DMS79 (cell line): Measurements from ENCODE around the gene TOP2B.

Experiments
- DNase-seq: peaks from one replicate; lab custom pipeline; 2025; lab: John Stamatoyannopoulos, UW

The TOP2B gene

GRCh38 chr3:25556447-25556846 is 108.3 kb downstream of the TOP2B start:
- no peak for DNase-seq

DNA sequence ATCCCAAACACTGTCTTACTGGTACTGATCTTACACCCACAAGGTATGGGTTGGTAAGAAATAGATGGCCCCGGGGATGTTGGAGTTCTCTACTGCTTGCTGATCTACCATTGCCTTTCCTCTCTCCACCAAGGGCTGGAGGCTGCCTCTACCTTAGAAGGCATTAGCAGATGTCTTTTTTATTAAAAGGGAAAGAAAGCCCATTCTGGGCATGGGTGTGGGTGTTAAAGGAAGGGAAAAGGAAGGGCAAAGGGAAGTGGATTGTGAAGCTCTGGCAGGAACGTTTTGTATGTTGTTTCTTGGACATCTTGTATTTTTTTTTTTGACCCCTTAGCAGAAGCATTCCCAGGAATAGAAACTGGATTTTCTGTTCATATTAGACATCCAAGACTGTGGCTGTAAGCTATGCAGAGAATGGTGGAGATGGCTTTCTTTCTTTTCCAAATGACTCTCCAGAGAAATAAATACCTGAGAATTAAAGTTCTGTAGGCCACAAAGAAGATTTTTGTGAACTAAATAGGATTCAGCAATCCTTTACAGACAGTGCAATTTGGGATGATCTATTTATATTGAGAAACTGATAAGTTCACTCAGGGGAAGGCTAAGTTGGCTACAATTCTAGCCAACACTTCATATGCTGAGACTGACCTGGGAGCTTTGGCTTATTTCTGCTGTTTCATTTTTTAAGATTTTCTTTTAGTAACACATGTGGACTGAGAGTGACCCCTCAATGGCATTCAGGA is 108.8 kb downstream of the TOP2B start:
- DNase-seq, result no peak

DNA sequence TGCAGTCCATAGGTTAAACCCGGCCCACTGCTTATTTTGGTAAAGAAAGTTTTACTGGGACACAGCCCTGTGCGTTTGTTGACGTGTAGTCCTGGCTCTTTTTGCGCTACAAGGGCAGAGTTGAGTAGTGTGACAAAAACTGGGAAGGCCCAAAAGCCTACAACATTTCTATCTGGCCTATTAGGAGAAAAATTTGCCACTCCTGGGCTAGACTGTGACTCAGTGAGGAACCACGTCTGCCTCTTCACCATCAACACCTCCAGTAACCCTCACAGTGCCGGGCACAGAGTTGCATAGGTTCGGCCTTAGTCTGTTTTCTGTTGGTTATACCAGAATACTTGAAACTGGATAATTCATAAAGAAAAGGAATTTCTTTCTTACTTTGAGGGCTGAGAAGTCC is 110.3 kb downstream of the TOP2B start:
- no peak for DNase-seq

DNA sequence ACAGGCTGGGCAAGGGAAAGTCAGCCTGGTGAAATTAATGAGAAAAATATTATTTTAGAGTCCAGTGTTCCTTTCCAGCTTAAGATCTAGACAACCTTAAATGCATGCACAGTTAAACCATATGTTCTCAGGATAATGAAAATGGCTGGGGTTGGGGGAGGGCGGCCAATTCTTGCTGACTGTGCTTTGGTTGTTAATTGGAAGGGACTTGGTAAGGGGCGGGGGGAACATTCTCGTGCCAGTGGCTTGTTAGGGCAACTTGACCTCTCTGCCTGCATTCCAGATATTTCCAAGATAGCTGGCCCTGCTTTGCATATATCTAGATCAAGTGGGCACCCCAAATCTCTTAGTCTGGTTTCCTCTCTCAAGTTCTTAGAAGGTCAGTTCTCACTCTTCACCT is 112.5 kb downstream of the TOP2B start:
- DNase-seq, result no peak

GRCh38 chr3:25548836-25549235 is 115.9 kb downstream of the TOP2B start:
- no peak for DNase-seq

DNA sequence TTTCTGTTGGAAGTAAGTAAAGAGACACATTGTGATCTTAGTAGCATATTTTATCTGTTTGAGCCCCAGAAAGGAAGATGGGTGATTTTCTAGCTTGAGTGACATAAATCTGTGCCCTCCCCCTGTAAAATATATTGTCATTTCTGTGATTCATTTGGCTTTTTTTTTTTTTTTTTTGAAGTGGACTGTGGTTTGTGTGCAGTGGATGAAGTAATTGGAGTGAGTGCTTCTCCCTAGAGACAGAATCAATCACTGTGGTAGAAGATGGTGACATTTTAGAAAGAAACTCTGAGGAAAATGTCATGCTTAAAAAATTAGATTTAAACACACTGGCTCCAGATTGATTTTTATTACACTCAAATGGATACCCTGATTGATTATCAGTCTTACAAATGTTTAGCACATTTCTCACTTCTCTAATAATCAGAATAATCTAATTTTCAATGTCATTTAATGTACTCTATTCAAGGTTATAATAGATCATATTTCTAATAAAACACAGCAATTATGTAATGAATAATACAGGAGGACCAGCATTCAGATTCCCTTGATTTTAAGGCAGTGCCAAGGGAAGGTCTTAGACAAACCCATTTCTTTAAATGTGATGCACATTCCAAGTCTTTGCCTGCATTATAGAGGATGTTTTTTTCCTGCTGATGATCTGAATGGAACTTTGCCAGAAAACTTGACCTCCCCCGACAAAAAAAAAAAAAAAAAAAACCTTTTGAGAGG is 116.6 kb downstream of the TOP2B start:
- no peak for DNase-seq
